ENCODE data around the gene MYEOV. TPM values are rescaled to one million over a fixed set of nuclear protein-coding genes. Genes with fewer than 3 reads are reported as not detected.

The MYEOV gene
- total and polyA plus RNA-seq, 9 of the 15 experiments (the other 6 are each of a cell fraction or from before 2014, with no cell fraction given), result 10.2 to 133 (median 32.2) TPM

- TF ChIP-seq UBTF (IDR thresholded peaks at IDR 0.05; ENCODE audit: borderline replicate concordance in 1 of 2, low read depth in 2 of 2, low read length in 2 of 2) (peak; percentile 12 to 64; a peak in 2 of 4 replicates), GMEB1 (CRISPR knock-in tag; IDR thresholded peaks at IDR 0.05) (no peak), MAFK (IDR thresholded peaks at IDR 0.05; ENCODE audit: low read length) (0 out of 2 replicates have a peak, but pooled peaks have one; percentile 33), MAZ (CRISPR knock-in tag; conservative IDR thresholded peaks at IDR 0.05 in 1 of 2, IDR thresholded peaks at IDR 0.05 in 1 of 2) (peak in 1 of 2 experiments; percentile 37; a peak in 2 of 4 replicates), NBN (IDR thresholded peaks at IDR 0.05; ENCODE audit: low read depth) (0 out of 2 replicates have a peak, but pooled peaks have one; percentile 27), POLR2A (conservative IDR thresholded peaks at IDR 0.05) (peak; percentile 71), CXXC5 (CRISPR knock-in tag; IDR thresholded peaks at IDR 0.05) (peak; percentile 24), SIN3A (IDR thresholded peaks at IDR 0.05; ENCODE audit: borderline replicate concordance in 2 of 2, control insufficient read depth in 1 of 2, low read depth in 2 of 2, low read length in 2 of 2) (peak in 1 of 2 experiments; percentile 40; a peak in 1 of 4 replicates), CREB3L1 (IDR thresholded peaks at IDR 0.05; ENCODE audit: borderline replicate concordance, low read depth) (peak; percentile 77)
- TF ChIP-seq, protein P1, sequence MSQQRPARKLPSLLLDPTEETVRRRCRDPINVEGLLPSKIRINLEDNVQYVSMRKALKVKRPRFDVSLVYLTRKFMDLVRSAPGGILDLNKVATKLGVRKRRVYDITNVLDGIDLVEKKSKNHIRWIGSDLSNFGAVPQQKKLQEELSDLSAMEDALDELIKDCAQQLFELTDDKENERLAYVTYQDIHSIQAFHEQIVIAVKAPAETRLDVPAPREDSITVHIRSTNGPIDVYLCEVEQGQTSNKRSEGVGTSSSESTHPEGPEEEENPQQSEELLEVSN (IDR thresholded peaks at IDR 0.05; ENCODE audit: borderline replicate concordance in 1 of 2, extremely low read depth in 1 of 2, insufficient read depth in 1 of 2, insufficient read length in 1 of 2, low read depth in 1 of 2, low read length in 1 of 2, poor library complexity in 1 of 2, severe bottlenecking in 1 of 2), result peak in 1 of 2 experiments; percentile 65
- TF ChIP-seq, protein P2, sequence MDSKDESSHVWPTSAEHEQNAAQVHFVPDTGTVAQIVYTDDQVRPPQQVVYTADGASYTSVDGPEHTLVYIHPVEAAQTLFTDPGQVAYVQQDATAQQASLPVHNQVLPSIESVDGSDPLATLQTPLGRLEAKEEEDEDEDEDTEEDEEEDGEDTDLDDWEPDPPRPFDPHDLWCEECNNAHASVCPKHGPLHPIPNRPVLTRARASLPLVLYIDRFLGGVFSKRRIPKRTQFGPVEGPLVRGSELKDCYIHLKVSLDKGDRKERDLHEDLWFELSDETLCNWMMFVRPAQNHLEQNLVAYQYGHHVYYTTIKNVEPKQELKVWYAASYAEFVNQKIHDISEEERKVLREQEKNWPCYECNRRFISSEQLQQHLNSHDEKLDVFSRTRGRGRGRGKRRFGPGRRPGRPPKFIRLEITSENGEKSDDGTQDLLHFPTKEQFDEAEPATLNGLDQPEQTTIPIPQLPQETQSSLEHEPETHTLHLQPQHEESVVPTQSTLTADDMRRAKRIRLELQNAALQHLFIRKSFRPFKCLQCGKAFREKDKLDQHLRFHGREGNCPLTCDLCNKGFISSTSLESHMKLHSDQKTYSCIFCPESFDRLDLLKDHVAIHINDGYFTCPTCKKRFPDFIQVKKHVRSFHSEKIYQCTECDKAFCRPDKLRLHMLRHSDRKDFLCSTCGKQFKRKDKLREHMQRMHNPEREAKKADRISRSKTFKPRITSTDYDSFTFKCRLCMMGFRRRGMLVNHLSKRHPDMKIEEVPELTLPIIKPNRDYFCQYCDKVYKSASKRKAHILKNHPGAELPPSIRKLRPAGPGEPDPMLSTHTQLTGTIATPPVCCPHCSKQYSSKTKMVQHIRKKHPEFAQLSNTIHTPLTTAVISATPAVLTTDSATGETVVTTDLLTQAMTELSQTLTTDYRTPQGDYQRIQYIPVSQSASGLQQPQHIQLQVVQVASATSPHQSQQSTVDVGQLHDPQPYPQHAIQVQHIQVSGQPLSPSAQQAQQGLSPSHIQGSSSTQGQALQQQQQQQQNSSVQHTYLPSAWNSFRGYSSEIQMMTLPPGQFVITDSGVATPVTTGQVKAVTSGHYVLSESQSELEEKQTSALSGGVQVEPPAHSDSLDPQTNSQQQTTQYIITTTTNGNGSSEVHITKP (IDR thresholded peaks at IDR 0.05; ENCODE audit: partially characterized antibody), result peak; percentile 12
- TF ChIP-seq, protein P3, sequence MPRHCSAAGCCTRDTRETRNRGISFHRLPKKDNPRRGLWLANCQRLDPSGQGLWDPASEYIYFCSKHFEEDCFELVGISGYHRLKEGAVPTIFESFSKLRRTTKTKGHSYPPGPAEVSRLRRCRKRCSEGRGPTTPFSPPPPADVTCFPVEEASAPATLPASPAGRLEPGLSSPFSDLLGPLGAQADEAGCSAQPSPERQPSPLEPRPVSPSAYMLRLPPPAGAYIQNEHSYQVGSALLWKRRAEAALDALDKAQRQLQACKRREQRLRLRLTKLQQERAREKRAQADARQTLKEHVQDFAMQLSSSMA (CRISPR knock-in tag; IDR thresholded peaks at IDR 0.05), result no peak
Observed at GRCh38 chr11:69295079-69295994, 1.4 kb downstream of the MYEOV start (continued).

All from K562 (cell line).